PC-9 (cell line): ENCODE data around the gene TFF2. TPM values are rescaled to one million over a fixed set of nuclear protein-coding genes. Genes with fewer than 3 reads are reported as not detected.

Experiments
- BruUV-seq: library from RNA; stranded (reverse); fragments of 400-500 nt; replicated peaks from 2 replicates; lab custom pipeline; 2021; lab: Mats Ljungman, UMichigan
- CTCF ChIA-PET: fragments of 300-600 bp; sonication (Branson Sonifier 250); formaldehyde crosslinking; loops from one replicate; lab custom pipeline; 2022; ENCODE audit warnings: antibody characterized with exemption; lab: Charles Lee
- POLR2A ChIA-PET: fragments of 300-600 bp; sonication (Branson Sonifier 250); formaldehyde crosslinking; loops from one replicate; lab custom pipeline; 2022; ENCODE audit warnings: antibody characterized with exemption; ENCODE audit not compliant: unreplicated experiment; lab: Charles Lee
- DNase-seq, 2 experiments: peaks; one replicate each; pipeline versions ENCODE4 v3.0.0 to v3.0.0-alpha.2; 2015 to 2022; ENCODE audit warnings: mixed read lengths in 1 of 2
- H2AFZ ChIP-seq: fragments of 200-600 bp; sonication (generic); 2 replicates; pipeline ENCODE4 v1.8.1; 2017; ENCODE audit warnings: antibody characterized with exemption
- H3F3A ChIP-seq: fragments of 200-600 bp; sonication (generic); 2 replicates; pipeline ENCODE4 v1.8.1; 2017; ENCODE audit warnings: antibody characterized with exemption, mild to moderate bottlenecking, low read depth; ENCODE audit not compliant: insufficient read depth
- H3K27ac ChIP-seq: fragments of 200-600 bp; sonication (generic); 2 replicates; pipeline ENCODE4 v1.6.1; 2016; ENCODE audit warnings: mixed run types
- H3K27me3 ChIP-seq: fragments of 200-600 bp; sonication (generic); 2 replicates; pipeline ENCODE4 v1.6.1; 2016; ENCODE audit warnings: low read depth, mixed run types; ENCODE audit not compliant: insufficient read depth
- H3K36me3 ChIP-seq: fragments of 200-600 bp; sonication (generic); 2 replicates; pipeline ENCODE4 v1.6.1; 2016; ENCODE audit warnings: low read depth, mixed run types
- H3K4me1 ChIP-seq: fragments of 200-600 bp; sonication (generic); replicated peaks from 2 replicates; pipeline ENCODE4 v1.6.1; 2016; ENCODE audit warnings: mixed run types; ENCODE audit not compliant: insufficient read depth
- H3K4me2 ChIP-seq: fragments of 200-600 bp; sonication (generic); 2 replicates; pipeline ENCODE4 v1.6.1; 2017; ENCODE audit warnings: mixed run types
- H3K4me3 ChIP-seq: fragments of 200-600 bp; sonication (generic); 2 replicates; pipeline ENCODE4 v1.6.1; 2016; ENCODE audit warnings: mixed run types
- H3K79me2 ChIP-seq: fragments of 200-600 bp; sonication (generic); 2 replicates; pipeline ENCODE4 v1.6.1; 2017; ENCODE audit warnings: low read depth, mixed run types
- H3K9me2 ChIP-seq: fragments of 200-600 bp; sonication (generic); 2 replicates; pipeline ENCODE4 v1.8.1; 2017; ENCODE audit warnings: mild to moderate bottlenecking; ENCODE audit not compliant: insufficient read depth
- H3K9me3 ChIP-seq: fragments of 200-600 bp; sonication (generic); 2 replicates; pipeline ENCODE4 v1.8.1; 2016; ENCODE audit warnings: low read depth; ENCODE audit not compliant: insufficient read depth
- H4K20me1 ChIP-seq: fragments of 200-600 bp; sonication (generic); 2 replicates; pipeline ENCODE4 v1.8.1; 2017; ENCODE audit not compliant: insufficient read depth
- EZH2 ChIP-seq: fragments of 200-600 bp; sonication (generic); IDR thresholded peaks from 2 replicates; pipeline ENCODE4 v1.8.0; 2017; ENCODE audit warnings: antibody characterized with exemption, low read depth
- intact Hi-C: fragments of 100-400 bp; cut with micrococcal nuclease; formaldehyde crosslinking; loops from one replicate; pipeline ENCODE4 v1.10.0; 2022; ENCODE audit not compliant: unreplicated experiment
- total RNA-seq: library from RNA; stranded (reverse); gene quantifications from 2 replicates; pipeline ENCODE4 v1.2.3, GENCODE V29; 2021
- TF ChIP-seq, protein P1 (sequence below): fragments of 200-600 bp; sonication (generic); conservative IDR thresholded peaks from 2 replicates; pipeline ENCODE4 v1.6.1; 2017; ENCODE audit warnings: mixed run types, antibody characterized with exemption, mild to moderate bottlenecking, moderate library complexity

Gene TFF2
- total RNA-seq, 1 experiment from 2014 or later = 0.52 TPM

DNA sequence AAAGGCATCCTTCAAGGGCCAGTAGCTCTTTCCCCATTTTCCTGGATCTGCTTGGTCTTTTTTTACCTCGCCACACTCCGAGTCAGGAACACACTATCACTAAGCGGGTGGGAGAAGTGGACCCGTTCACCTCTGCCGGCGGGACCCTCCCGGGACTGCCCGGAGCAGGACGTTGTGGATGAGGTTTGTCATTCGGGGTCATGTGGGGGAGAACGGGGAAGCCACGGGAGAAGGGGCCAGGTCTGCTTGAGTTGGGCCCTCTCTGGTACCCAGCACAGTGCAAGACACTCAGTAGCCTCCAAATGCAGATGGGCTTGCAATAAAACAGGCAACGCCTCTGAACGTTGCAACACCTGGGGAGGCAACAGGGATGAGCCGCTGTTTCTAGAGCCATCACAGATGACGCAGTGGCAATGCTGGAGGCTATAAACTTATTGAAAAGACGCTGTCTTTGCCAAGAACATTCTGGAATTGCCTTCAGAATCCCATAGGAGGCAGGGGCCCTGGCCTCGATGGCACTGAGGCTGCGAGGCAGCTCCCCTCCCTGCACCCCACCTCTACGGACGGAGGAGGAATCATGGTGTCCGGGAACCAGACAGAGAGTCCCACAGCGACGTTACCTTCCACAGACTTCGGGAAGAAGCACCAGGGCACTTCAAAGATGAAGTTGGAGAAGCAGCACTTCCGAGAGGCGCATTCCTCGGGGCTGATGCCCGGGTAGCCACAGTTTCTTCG lies 3.8 kb downstream of the TFF2 start:
- TF ChIP-seq, protein P1, sequence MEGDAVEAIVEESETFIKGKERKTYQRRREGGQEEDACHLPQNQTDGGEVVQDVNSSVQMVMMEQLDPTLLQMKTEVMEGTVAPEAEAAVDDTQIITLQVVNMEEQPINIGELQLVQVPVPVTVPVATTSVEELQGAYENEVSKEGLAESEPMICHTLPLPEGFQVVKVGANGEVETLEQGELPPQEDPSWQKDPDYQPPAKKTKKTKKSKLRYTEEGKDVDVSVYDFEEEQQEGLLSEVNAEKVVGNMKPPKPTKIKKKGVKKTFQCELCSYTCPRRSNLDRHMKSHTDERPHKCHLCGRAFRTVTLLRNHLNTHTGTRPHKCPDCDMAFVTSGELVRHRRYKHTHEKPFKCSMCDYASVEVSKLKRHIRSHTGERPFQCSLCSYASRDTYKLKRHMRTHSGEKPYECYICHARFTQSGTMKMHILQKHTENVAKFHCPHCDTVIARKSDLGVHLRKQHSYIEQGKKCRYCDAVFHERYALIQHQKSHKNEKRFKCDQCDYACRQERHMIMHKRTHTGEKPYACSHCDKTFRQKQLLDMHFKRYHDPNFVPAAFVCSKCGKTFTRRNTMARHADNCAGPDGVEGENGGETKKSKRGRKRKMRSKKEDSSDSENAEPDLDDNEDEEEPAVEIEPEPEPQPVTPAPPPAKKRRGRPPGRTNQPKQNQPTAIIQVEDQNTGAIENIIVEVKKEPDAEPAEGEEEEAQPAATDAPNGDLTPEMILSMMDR = no peak
- TF ChIP-seq EZH2 = no peak
- H3K79me2 ChIP-seq = no peaks in the 10 kb centered on the region
- no peak for DNase-seq
- intact Hi-C loops = no loop called here
- no TSS peak for BruUV-seq
- peaks cover 10% of the 10 kb centered on the region; the same call in 1 of the 2 replicates for H3K4me1 ChIP-seq
- POLR2A ChIA-PET = no interaction called here
- H2AFZ ChIP-seq = no peak overlapping the region
- no peaks in the 10 kb centered on the region for H4K20me1 ChIP-seq
- CTCF ChIA-PET = no interaction called here
- no peaks in the 10 kb centered on the region for H3K9me3 ChIP-seq
- no peak overlapping the region for H3K4me3 ChIP-seq
- no peaks in the 10 kb centered on the region for H3K36me3 ChIP-seq
- H3K9me2 ChIP-seq = no peaks in the 10 kb centered on the region
- H3K4me2 ChIP-seq = no peak overlapping the region
- no peak overlapping the region for H3K27ac ChIP-seq
- no peaks in the 10 kb centered on the region for H3K27me3 ChIP-seq
- no peaks in the 10 kb centered on the region for H3F3A ChIP-seq

DNA sequence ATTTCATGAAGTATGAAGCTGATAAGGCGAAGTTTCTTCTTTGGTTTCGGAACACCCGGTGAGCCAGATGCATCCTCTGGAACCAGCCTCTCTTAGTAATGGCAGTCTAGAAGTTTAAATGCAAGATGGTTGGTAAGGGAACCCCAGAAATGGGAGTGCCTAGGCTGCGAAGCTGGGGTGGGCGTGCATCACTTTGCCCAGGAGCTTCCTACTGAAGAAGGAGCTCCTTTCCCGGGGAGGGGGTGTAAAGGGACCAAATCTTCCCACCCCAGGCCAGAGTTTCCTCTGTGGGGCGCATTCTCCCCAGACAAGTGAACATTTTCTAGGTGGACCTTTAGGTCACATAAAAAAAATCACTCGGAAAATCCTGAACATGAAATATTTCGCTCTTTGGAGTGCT lies 4.4 kb downstream of the TFF2 start:
- Histone ChIP-seq H3K9me2 (no peaks in the 10 kb centered on the region), H3K4me2 (no peak overlapping the region), H2AFZ (no peak overlapping the region), H3K27me3 (no peaks in the 10 kb centered on the region), H3K36me3 (no peaks in the 10 kb centered on the region), H3K4me1 (peaks cover 8% of the 10 kb centered on the region; the same call in 1 of the 2 replicates), H3F3A (no peaks in the 10 kb centered on the region), H4K20me1 (no peaks in the 10 kb centered on the region), H3K79me2 (no peaks in the 10 kb centered on the region), H3K4me3 (no peak overlapping the region), H3K27ac (no peak overlapping the region), H3K9me3 (no peaks in the 10 kb centered on the region)
- intact Hi-C loops = no loop called here
- no peak for DNase-seq
- TF ChIP-seq, protein P1 = no peak
- no peak for TF ChIP-seq EZH2
- ChIA-PET CTCF (no interaction called here), POLR2A (no interaction called here)
- no TSS peak for BruUV-seq

DNA sequence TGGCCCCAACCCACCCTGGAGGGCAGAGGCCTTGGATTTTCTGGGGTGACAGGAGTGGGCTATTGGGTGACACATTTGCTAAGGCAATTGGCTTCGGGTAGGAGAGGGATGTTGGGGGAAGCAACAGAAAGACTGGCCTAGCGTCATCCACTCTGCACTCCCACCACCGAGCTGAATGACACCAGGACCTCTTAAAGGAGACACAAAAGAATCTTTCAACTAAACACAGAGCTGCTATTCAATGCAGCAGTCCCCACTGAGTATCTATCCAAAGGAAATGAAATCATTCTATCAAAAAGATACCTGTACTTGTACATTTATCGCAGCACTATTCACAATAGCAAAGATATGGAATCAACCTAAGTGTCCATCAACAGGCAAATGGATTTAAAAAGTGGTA lies 6.2 kb downstream of the TFF2 start:
- Histone ChIP-seq H3K36me3 (no peaks in the 10 kb centered on the region), H4K20me1 (no peaks in the 10 kb centered on the region), H3K4me2 (no peak overlapping the region), H3K4me1 (no peaks in the 10 kb centered on the region), H3K27me3 (no peaks in the 10 kb centered on the region), H2AFZ (no peak overlapping the region), H3K27ac (no peak overlapping the region), H3K9me2 (no peaks in the 10 kb centered on the region), H3K9me3 (no peaks in the 10 kb centered on the region), H3K79me2 (no peaks in the 10 kb centered on the region), H3K4me3 (no peak overlapping the region), H3F3A (no peaks in the 10 kb centered on the region)
- intact Hi-C loops = no loop called here
- TF ChIP-seq, protein P1 = no peak
- no peak for TF ChIP-seq EZH2
- ChIA-PET POLR2A (no interaction called here), CTCF (no interaction called here)
- DNase-seq = no peak
- BruUV-seq = no TSS peak
